HG03565 (cell line): ENCODE data around the gene RXFP3.

Experiments
- ATAC-seq: cut with Tn5 transposase; IDR thresholded peaks from one replicate; pipeline ENCODE4 v1.9.1; 2021; ENCODE audit warnings: mild to moderate bottlenecking, moderate library complexity; ENCODE audit not compliant: unreplicated experiment

Gene RXFP3

DNA sequence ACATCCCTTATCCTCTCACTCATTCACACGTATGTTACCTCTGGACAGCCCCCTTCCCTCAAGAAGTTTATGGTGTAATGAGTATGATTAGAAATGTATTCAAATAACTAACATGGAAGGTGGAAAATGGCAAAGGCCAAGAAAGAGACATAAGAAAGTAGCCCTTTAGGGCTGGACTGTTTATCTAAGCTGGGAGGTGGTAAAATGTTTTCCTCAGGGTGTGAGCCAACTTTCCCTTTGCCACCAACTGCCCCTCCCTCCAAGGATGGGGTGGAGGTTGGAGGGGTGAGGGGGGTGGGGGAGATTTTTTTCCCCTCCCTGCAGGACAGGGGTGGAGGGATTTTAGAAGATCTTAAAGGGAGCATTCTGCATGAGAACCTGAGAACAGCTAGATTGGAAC is 40.1 kb downstream of the RXFP3 start:
- no peak for ATAC-seq

DNA sequence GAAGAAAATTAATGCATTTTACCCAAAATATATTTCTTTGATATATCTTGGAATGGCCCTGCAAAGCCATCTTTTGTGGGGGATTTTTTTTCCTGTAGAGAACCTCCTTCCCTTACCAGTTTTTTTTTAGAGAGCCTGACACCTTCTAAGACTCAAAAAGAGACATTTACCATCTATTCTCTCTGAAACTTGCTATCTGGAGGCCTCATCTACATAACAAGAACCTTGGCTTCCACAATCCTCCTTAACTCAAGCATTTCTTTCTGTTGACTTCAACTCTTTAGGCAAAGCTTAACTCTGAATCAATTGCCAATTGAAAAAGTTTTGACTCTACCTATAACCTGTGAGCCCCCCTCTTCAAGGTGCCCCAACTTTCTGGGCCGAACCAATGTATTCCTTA is 42.1 kb downstream of the RXFP3 start:
- ATAC-seq, result no peak

DNA sequence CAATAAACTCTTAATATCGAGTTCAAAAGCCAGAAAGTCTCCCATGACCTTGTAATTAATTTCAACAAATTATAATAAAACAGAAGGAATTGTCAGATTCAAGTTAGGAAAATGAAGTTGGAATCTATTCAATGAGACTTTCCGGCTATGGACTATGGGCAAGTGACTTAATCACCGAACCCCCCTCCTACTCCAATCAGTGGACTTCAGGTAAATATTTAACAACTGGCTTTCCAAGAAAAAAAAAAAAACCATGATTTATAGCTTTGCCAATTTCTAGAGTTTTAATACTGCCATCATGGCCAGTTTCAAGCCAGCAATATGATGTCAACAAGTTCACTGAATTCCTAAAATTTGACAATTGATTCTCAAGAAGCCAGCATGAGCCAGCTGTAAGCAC is 43.8 kb downstream of the RXFP3 start:
- ATAC-seq, result no peak

DNA sequence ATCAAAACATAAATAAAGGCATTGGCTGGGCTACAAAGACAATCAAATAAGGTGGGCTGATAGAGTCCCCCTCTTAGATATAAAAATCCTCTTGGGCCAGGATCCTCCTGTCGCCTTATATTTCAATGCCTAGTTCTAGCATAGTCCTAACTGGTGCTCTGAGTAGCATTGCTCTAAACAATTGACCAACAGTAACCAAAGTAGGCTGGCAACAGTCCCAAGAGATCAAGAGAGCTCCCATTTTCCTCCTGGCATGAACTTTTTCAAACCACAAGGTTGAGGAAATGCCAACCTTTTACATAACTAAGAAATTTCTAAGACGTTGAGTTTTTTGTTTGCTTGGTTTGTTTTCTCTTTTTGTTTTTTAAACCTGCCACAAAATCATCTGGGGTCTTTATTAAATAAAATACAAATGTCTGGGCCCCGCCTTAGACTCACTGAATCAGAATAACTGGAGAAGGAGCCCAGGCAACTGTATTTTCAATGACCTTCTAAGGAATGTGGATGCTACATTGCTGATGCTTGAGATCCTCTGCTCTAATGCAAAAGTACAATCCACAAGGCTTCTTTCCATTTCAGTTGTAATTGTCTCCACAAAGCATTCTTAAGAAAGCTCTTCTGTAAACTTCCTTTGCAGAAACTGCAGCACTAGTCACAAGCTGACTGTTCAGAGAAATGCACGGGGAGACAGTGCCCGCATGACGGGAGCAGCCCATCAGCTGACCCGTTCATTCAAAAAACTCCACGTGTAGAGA is 45.4 kb downstream of the RXFP3 start:
- no peak for ATAC-seq

DNA sequence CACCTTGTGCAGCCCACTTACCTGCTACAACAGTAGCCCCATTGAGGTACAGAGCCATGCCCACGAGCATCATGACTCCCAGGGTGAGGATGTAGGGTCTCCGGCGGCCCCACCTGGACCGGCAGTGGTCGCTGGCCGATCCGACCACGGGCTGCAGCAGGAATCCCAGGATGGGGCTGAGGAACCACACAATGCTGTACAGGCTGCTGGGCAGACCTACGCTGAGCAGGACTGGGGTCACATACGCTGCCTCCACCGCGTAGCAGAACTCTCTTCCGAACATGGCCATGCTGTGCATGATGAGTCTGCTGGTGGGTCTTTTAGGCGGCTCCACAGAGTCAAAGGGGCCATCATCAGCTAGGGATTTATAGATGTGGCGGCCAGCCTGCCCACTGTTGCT is 48.0 kb downstream of the RXFP3 start:
- ATAC-seq, result no peak

DNA sequence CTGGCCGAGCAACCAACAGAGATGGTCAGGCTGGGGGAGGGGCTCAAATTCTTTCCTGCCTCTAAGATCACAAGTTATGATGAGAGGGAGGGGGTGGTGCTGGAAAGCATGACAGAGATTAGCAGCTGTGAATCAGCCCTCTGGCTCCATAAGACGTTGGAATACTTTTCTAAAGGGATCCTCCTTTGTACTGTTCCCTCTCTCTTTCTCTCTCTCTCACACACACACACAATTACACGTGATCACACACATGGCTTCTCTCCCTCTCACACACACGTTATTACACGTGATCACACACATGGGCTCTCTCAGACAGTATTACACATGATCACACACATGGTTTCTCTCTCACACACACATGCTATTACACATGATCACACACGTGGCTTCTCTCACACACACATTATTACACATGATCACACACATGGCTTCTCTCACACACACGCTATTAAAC is 48.5 kb downstream of the RXFP3 start, which contains the start of gene SLC45A2:
Gene SLC45A2, minus strand, starts transcription at position 23 of the 454 bp plus-strand sequence. CDS start 110 bp downstream, outside the sequence.
- no peak for ATAC-seq

DNA sequence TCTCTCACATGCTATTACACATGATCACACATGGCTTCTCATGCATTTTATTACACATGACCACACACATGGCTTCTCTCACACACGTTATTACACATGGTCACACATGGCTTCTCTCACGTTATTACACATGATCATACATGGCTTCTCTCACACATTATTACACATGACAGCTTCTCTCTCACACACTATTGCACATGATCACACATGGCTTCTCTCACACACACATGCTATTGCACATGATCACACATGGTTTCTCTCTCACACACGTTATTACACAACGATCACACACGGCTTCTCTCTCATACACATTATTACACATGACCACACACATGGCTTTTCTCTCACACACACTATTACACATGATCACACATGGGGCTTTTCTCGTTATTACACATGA is 49.3 kb downstream of the RXFP3 start:
- no peak for ATAC-seq
